ENCODE results near the gene ITGB2.

GRCh38 chr21:44836666-44837471 lies 83.8 kb downstream of the ITGB2 start:
- TF ChIP-seq CTCF (IDR thresholded peaks at IDR 0.05), result no peak
- no peak for TF ChIP-seq POLR2A (IDR thresholded peaks at IDR 0.05)
- no peak for TF ChIP-seq EP300 (IDR thresholded peaks at IDR 0.05)

Measured in tibial nerve (tissue), 4 donors.